GM12878 (cell line): ENCODE results near the gene ITGA11. TPM values are rescaled to one million over a fixed set of nuclear protein-coding genes. Genes with fewer than 3 reads are reported as not detected.

Experiments
- ATAC-seq: fragments of 200-7000 bp; cut with Tn5 transposase; 3 replicates; pipeline ENCODE4 v1.9.1; 2020; ENCODE audit warnings: mild to moderate bottlenecking, moderate library complexity
- BruUV-seq: library from RNA; stranded (reverse); fragments of 400-500 nt; replicated peaks from 2 replicates; lab custom pipeline; 2021; lab: Mats Ljungman, UMichigan
- CTCF ChIA-PET: fragments of 300-600 bp; sonication (Branson Sonifier 250); formaldehyde crosslinking; extraction: SDS; loops from one replicate; lab custom pipeline; 2021; ENCODE audit warnings: inconsistent platforms; lab: Yijun Ruan, JAX
- POLR2A ChIA-PET: fragments of 350-600 bp; formaldehyde crosslinking; extraction: SDS; loops from one replicate; lab custom pipeline; 2021; ENCODE audit warnings: inconsistent platforms; lab: Charles Lee
- RAD21 ChIA-PET: fragments of 300-600 bp; sonication (Branson Sonifier 250); formaldehyde crosslinking; loops from one replicate; lab custom pipeline; 2023; ENCODE audit warnings: antibody characterized with exemption; ENCODE audit not compliant: unreplicated experiment; lab: Charles Lee
- SMC1A ChIA-PET: fragments of 300-600 bp; sonication (Branson Sonifier 250); formaldehyde crosslinking; loops from one replicate; lab custom pipeline; 2023; ENCODE audit not compliant: unreplicated experiment, uncharacterized antibody; lab: Charles Lee
- DNase-seq: peaks from one replicate; pipeline ENCODE4 v3.0.0-alpha.2; 2011; ENCODE audit warnings: low read depth, low spot score
- FAIRE-seq: peaks from 3 replicates; lab custom pipeline; 2011; peaks lifted over from hg19 to GRCh38; lab: Jason Lieb, UNC
- H2AFZ ChIP-seq: 2 replicates; pipeline ENCODE4 v1.6.0; 2011; ENCODE audit warnings: low read depth, low read length, control low read depth; ENCODE audit not compliant: control insufficient read depth
- H3K27ac ChIP-seq: 2 replicates; pipeline ENCODE4 v1.5.1; 2011; ENCODE audit warnings: control low read depth; ENCODE audit not compliant: control insufficient read depth, insufficient read depth
- H3K27me3 ChIP-seq, 2 experiments: replicated peaks in 1 of 2; 2 replicates each; pipeline versions ENCODE4 v1.6.0 to v1.6.1; 2011; ENCODE audit warnings: low read length in 1 of 2; ENCODE audit not compliant: control insufficient read depth in 2 of 2, insufficient read depth in 2 of 2
- H3K36me3 ChIP-seq, 2 experiments: 2 replicates each; pipeline ENCODE4 v1.5.1; 2011; ENCODE audit warnings: low read length in 1 of 2; ENCODE audit not compliant: control insufficient read depth in 2 of 2, insufficient read depth in 2 of 2
- H3K4me1 ChIP-seq: 2 replicates; pipeline ENCODE4 v1.6.1; 2011; ENCODE audit warnings: mild to moderate bottlenecking, low read length, moderate library complexity, mixed read lengths; ENCODE audit not compliant: control insufficient read depth, insufficient read depth
- H3K4me2 ChIP-seq: 2 replicates; pipeline ENCODE4 v1.6.0; 2011; ENCODE audit warnings: control low read depth; ENCODE audit not compliant: control insufficient read depth, insufficient read depth
- H3K4me3 ChIP-seq: fragments of 200-600 bp; sonication (generic); 2 replicates; pipeline ENCODE4 v1.5.1; 2016
- H3K79me2 ChIP-seq: 2 replicates; pipeline ENCODE4 v1.6.0; 2011; ENCODE audit warnings: low read length; ENCODE audit not compliant: control insufficient read depth, insufficient read depth
- H3K9ac ChIP-seq: 2 replicates; pipeline ENCODE4 v1.8.0; 2011; ENCODE audit warnings: low read length, control low read depth, mixed read lengths; ENCODE audit not compliant: control insufficient read depth, insufficient read depth
- H3K9me3 ChIP-seq: replicated peaks from 3 replicates; pipeline ENCODE4 v1.5.1; 2011; ENCODE audit warnings: mild to moderate bottlenecking, low read length; ENCODE audit not compliant: control insufficient read depth, insufficient read depth
- H4K20me1 ChIP-seq: 2 replicates; pipeline ENCODE4 v1.6.0; 2011; ENCODE audit not compliant: control insufficient read depth, insufficient read depth
- ETV6 ChIP-seq, 2 experiments: fragments of 450-650 bp in 1 of 2; IDR thresholded peaks in 1 of 2; conservative IDR thresholded peaks in 1 of 2; 2 replicates each; pipeline ENCODE4 v1.6.1; 2014; ENCODE audit warnings: antibody characterized with exemption in 1 of 2, borderline replicate concordance in 1 of 2, low read depth in 1 of 2, mild to moderate bottlenecking in 1 of 2, moderate library complexity in 1 of 2
- EZH2 ChIP-seq: IDR thresholded peaks from 2 replicates; pipeline ENCODE4 v1.6.1; 2012; ENCODE audit warnings: low read depth, mild to moderate bottlenecking, control low read depth, inconsistent platforms, low read length, borderline replicate concordance; ENCODE audit not compliant: control insufficient read depth
- HDGF ChIP-seq: fragments of 450-650 bp; IDR thresholded peaks from 2 replicates; pipeline ENCODE4 v1.6.1; 2016; ENCODE audit warnings: antibody characterized with exemption
- MTA3 ChIP-seq: IDR thresholded peaks from 2 replicates; pipeline ENCODE4 v1.6.1; 2012; ENCODE audit warnings: low read length, inconsistent platforms, borderline replicate concordance
- RCOR1 ChIP-seq: conservative IDR thresholded peaks from 2 replicates; pipeline ENCODE4 v1.6.1; 2012; ENCODE audit warnings: low read depth, low read length, improper control_type of control experiment
- REST ChIP-seq: IDR thresholded peaks from 2 replicates; pipeline ENCODE4 v1.6.1; 2012; ENCODE audit warnings: mild to moderate bottlenecking, low read depth, low read length
- SMAD1 ChIP-seq: fragments of 450-650 bp; IDR thresholded peaks from 2 replicates; pipeline ENCODE4 v1.6.1; 2018; ENCODE audit warnings: mild to moderate bottlenecking, low read depth; ENCODE audit not compliant: partially characterized antibody
- SP1 ChIP-seq: IDR thresholded peaks from one replicate; pipeline ENCODE4 v1.6.1; 2011; ENCODE audit warnings: low read depth, low read length
- STAT1 ChIP-seq: fragments of 450-650 bp; conservative IDR thresholded peaks from 2 replicates; pipeline ENCODE4 v1.6.1; 2014; ENCODE audit warnings: antibody characterized with exemption, mild to moderate bottlenecking
- STAT3 ChIP-seq: IDR thresholded peaks from 2 replicates; pipeline ENCODE4 v1.6.1; 2011; ENCODE audit warnings: low read depth, low read length, improper control_type of control experiment
- WGBS: methylation state at CpG from one replicate; pipeline ENCODE4 v1.1.6; 2016; ENCODE audit warnings: low lambda C conversion rate; ENCODE audit not compliant: insufficient replicate concordance, insufficient coverage; ENCODE audit errors: missing lambda C conversion rate; 5-methylcytosine and 5-hydroxymethylcytosine counted together
- in situ Hi-C: fragments of 300-500 bp; cut with MboI; formaldehyde crosslinking; loops from 9 replicates; pipeline ENCODE4 v1.14.3; 2018; ENCODE audit warnings: mixed read lengths
- intact Hi-C: fragments of 100-400 bp; cut with micrococcal nuclease; formaldehyde crosslinking; loops from one replicate; pipeline ENCODE4 v1.14.2; 2022; ENCODE audit not compliant: unreplicated experiment
- polyA plus RNA-seq, 11 experiments: library from polyadenylated mRNA; depleted of rRNA in 4 of 11; unstranded in 6 of 11; stranded (reverse) in 5 of 11; fragments of >200 nt; fragmentation: Nextera tagmentation in 4 of 11; fragmentation: Illumina TruSeq in 1 of 11; extraction: Ambion mirVana in 4 of 11; extraction: Trizol in 1 of 11; gene quantifications; 1 replicate in 1 of 11; 2 replicates in 10 of 11; pipeline versions ENCODE4 v1.2.1 to v1.2.3, GENCODE V29; 2011 to 2016; ENCODE audit warnings: inconsistent platforms in 2 of 11, missing spikeins in 2 of 11, low read depth in 1 of 11
- total RNA-seq, 4 experiments: library from RNA; depleted of rRNA in 3 of 4; stranded (reverse); fragments of >200 nt in 3 of 4; fragmentation: Illumina TruSeq in 1 of 4; extraction: Trizol in 1 of 4; gene quantifications; 2 replicates each; pipeline versions ENCODE4 v1.2.1 to v1.2.3, GENCODE V29; 2013 to 2021

ITGA11 gene
- total and polyA plus RNA-seq, 10 of the 15 experiments (the other 5 are each of a cell fraction or from before 2014, with no cell fraction given) = under 0.01 to 0.36 (median 0.13) TPM; not detected in 1

- 14% methylated on average over 12 of the region's 12 CpGs for WGBS
- H3K4me3 ChIP-seq = no peak overlapping the region
- no peaks in the 10 kb centered on the region for H4K20me1 ChIP-seq
- SMC1A ChIA-PET = no interaction called here
- H3K79me2 ChIP-seq = no peaks in the 10 kb centered on the region
- RAD21 ChIA-PET = no interaction called here
- H3K36me3 ChIP-seq = no peaks in the 10 kb centered on the region
- H3K27me3 ChIP-seq = no peaks in the 10 kb centered on the region; a peak in 1 of 4 replicates
- no peak overlapping the region for H3K27ac ChIP-seq
- CTCF ChIA-PET = interaction anchor here (0.6 kb wide), 1 partner anchor 194 kb away, joined by 3 read pairs; no protein-coding TSS in a partner anchor
- FAIRE-seq (no peak), ATAC-seq (no peak), DNase-seq (no peak)
- no peak for TF ChIP-seq SP1
- POLR2A ChIA-PET = no interaction called here
- no peak overlapping the region for H3K4me2 ChIP-seq
- no peak overlapping the region for H3K9ac ChIP-seq
- intact Hi-C loops (no loop called here), in situ Hi-C loops (no loop called here)
- H3K4me1 ChIP-seq = no peaks in the 10 kb centered on the region
- BruUV-seq = no TSS peak
- H3K9me3 ChIP-seq = no peaks in the 10 kb centered on the region
- no peak overlapping the region for H2AFZ ChIP-seq
Measured at GRCh38 chr15:68479406-68479805, 47.4 kb upstream of the ITGA11 start.

- no peak overlapping the region for H3K4me3 ChIP-seq
- SMC1A ChIA-PET = no interaction called here
- H3K27me3 ChIP-seq = no peaks in the 10 kb centered on the region; a peak in 1 of 4 replicates
- FAIRE-seq (no peak), DNase-seq (no peak), ATAC-seq (no peak)
- no peak overlapping the region for H3K4me2 ChIP-seq
- H3K79me2 ChIP-seq = no peaks in the 10 kb centered on the region
- H3K36me3 ChIP-seq = no peaks in the 10 kb centered on the region
- WGBS = 24% methylated on average over 4 of the region's 4 CpGs
- POLR2A ChIA-PET = no interaction called here
- no peak overlapping the region for H3K27ac ChIP-seq
- H3K9me3 ChIP-seq = no peaks in the 10 kb centered on the region
- BruUV-seq = no TSS peak
- H3K9ac ChIP-seq = no peak overlapping the region
- H2AFZ ChIP-seq = no peak overlapping the region
- CTCF ChIA-PET = no interaction called here
- no peaks in the 10 kb centered on the region for H4K20me1 ChIP-seq
- RAD21 ChIA-PET = no interaction called here
- H3K4me1 ChIP-seq = no peaks in the 10 kb centered on the region
- in situ Hi-C loops = no loop called here
- intact Hi-C loops = no loop called here
- TF ChIP-seq MTA3 (no peak), SMAD1 (no peak), STAT1 (no peak), EZH2 (no peak), HDGF (no peak), REST (no peak), ETV6 (conservative IDR thresholded peaks at IDR 0.05 in 1 of 2, IDR thresholded peaks at IDR 0.05 in 1 of 2; ENCODE audit: borderline replicate concordance in 1 of 2, low read depth in 1 of 2) (no peak), RCOR1 (no peak), STAT3 (no peak)
Measured at GRCh38 chr15:68478853-68479252, 46.9 kb upstream of the ITGA11 start.
